ENCODE data around the gene ANKRD33B.

- TF ChIP-seq, protein P1, sequence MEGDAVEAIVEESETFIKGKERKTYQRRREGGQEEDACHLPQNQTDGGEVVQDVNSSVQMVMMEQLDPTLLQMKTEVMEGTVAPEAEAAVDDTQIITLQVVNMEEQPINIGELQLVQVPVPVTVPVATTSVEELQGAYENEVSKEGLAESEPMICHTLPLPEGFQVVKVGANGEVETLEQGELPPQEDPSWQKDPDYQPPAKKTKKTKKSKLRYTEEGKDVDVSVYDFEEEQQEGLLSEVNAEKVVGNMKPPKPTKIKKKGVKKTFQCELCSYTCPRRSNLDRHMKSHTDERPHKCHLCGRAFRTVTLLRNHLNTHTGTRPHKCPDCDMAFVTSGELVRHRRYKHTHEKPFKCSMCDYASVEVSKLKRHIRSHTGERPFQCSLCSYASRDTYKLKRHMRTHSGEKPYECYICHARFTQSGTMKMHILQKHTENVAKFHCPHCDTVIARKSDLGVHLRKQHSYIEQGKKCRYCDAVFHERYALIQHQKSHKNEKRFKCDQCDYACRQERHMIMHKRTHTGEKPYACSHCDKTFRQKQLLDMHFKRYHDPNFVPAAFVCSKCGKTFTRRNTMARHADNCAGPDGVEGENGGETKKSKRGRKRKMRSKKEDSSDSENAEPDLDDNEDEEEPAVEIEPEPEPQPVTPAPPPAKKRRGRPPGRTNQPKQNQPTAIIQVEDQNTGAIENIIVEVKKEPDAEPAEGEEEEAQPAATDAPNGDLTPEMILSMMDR (IDR thresholded peaks at IDR 0.05), result no peak
- no peak for TF ChIP-seq POLR2A (IDR thresholded peaks at IDR 0.05)
Measured at GRCh38 chr5:10645146-10645545, 81.3 kb downstream of the ANKRD33B start.

All from tibial nerve (tissue), 3 donors.